NCI-H187 (cell line): ENCODE data around the gene BIN1.
"Not testable (repeated sequence)": the region's sequence is repeated elsewhere in the genome, so short reads cannot be mapped to it uniquely, and the experiment has no call there.

Experiments
- DNase-seq, 2 experiments: peaks; one replicate each; lab custom pipeline; 2025; lab: John Stamatoyannopoulos, UW

BIN1 gene

DNA sequence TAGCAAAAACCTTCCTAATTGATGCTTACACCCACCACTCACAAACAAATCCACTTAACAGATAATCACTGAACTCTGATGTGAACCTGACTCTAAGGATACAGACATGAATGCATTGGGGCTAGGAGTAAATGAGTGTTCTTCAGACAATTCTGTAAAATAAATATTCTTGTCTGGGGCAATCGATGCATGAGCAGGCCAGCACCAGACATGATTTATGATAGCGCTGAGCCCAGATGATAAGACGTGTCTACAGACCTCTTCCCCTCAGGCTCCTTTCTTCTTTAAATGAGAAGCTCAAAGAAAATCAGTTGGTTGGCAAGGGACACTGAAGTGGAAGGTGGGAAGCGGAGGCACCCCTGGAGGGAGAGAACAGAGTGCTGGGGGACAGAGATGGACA is 27.3 kb upstream of the BIN1 start:
- no peak for DNase-seq

DNA sequence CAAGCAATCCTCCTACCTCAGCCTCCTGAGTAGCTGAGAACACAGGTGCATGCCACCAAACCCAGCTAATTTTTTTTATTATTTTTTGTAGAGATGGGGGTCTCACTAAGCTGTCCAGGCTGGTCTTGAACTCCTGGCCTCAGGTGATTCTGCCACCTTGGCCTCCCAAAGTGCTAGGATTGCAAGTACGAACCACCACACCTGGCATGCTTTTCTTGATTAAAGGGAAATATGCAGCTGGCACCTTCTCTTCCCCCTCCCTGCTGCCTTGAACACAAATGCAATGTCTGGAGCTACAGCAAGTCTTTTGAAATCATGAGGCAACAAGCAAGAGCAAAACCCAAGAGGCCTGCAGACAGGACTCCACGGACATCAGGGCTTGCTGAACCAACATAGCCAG is 26.8 kb upstream of the BIN1 start:
- no peak for DNase-seq

DNA sequence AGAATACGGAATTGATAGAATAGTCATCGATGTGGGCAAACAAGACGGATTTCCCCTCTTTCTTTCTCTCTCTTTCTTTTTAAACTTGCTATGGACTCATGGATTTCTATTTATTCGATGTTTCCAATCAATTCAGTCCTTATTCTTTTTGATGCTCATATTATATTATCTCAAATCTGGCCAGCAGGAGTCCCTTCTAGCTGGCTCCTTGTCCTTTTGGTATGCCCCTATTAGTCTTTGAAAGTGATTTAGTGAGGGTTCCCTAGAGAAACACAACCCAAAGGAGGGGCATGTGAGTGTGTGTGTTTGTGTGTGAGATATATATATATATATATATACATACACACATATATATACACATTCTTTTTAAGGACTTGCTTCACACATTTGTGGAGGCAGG is 23.5 kb upstream of the BIN1 start:
- DNase-seq, result no peak

DNA sequence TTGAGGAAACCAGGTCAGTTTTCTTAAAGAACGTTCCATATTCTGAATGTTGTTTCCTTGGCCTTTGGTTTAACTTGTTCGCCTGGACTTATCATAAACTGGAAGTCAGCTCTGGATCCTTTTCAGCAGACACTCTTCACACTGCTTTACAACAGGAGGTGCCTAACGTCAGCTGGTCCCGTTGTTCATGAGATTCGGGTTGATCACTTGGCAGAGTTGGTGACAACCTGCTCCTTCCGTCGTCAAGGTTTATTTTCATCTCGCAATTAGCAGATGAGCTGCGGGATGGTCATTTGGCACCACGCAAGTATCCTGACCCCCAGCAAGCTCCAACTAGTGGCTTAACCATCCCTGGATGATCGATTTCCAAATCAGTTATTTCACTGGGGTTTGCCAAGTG is 23.0 kb upstream of the BIN1 start:
- no peak for DNase-seq

DNA sequence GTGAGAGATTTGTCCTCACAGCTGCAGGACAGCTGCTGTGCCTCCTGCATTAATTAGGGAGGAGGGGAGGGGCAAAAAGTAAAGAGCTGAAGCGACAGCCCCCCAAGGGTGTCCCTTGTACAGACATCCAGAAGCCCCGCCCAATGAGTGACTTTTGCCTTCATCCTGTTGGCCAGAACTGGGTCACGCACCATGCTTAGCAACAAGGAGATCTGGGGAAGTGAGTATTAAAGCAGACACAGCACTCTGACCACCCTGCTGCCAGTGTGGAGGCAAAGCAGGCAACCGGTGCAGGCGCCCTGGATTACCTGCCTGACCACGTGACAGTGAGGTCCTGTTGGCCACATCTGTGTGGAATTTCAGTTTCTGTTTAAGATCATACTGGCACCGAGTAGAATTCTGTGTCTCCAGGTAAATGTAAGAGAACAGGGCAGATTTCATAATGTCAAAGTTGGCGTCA is 21.5 kb upstream of the BIN1 start:
- no peak for DNase-seq

DNA sequence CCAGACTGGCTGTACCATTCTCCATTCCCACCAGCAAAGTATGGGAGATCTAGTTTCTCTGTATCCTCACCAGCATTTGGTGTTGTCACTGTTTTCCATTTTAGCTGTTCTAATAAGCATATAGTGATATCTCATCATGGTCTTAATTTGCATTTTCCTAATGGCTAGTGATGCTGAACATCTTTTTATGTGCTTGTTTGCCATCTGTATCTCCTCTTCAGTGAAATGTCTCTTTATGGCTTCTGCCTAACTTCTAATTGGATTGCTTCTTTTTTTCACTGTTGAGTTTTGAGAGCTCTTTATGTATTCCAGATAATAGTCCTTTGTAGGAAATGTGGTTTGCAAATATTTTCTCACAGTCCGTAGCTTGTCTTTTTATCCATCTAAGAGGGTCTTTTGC is 18.9 kb upstream of the BIN1 start:
- no peak for DNase-seq

DNA sequence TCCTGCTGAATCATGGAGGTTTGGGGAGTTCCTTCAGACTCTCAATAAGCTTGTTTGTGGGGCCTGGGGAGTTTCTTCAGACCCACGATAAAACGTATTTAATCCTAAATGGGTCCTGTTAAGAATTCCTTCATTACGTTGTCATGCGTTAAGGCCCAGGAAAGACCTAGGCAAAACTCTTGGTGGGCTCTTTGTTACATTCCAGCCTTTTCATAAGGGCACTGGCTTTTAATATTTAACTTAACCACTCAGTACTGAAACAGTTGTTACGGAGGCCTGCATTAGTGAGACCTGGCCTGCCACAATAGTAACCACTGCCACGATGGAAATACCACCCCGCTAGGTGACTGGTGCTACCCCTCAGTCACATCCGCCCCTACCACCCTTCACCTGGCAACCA is 17.5 kb upstream of the BIN1 start:
- no peak for DNase-seq

DNA sequence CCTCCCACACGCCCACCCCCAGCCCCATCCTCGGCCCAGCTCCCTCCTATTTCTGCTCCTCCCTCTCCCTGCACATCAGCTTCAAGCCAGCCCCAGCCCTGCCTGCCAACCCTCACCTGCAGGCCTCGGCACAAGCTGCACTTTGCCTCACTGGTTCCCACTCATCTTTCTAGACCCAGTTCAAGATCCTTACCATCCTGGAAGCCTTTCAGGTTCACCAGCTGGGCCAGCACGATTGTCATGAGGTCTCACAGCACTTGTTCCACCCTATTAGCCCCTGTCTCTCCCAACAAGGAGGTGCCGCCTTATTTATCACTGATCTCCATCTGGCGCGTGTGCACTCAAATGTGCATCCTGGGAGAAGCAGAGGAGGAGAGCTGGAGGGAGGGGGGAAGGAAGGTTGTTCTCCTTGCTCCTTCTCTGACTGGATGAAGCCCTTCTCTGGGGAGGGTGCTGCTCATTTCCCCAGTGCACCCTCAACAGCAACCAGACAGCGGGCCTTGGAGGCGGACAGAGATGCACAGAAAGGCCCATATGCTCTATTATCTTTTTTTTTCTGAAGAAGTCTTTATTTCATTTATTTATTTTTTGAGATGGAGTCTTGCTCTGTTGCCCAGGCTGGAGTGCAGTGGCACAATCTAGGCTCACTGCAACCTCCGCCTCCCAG is 15.5 kb upstream of the BIN1 start:
- DNase-seq, result no peak

DNA sequence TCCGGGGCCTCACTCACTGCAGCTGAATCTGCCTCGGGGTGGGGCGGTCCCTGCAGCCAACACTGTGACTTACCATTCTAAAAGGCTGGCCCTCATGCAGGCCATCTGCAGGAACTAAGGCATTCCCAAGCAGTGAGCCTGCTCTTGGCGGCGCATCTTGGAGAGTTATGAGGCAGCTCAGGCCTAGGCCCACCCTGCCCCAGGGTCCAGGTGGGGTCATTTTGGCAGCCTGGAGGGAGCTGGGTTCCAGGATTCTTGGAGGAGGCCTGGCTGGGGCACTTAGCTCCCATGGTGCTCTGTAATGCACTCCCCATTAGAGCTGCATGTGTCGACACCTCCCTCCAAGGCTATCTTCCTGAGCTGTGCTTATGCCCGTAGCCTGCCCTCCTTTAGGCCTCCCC is 14.8 kb upstream of the BIN1 start:
- no peak for DNase-seq

DNA sequence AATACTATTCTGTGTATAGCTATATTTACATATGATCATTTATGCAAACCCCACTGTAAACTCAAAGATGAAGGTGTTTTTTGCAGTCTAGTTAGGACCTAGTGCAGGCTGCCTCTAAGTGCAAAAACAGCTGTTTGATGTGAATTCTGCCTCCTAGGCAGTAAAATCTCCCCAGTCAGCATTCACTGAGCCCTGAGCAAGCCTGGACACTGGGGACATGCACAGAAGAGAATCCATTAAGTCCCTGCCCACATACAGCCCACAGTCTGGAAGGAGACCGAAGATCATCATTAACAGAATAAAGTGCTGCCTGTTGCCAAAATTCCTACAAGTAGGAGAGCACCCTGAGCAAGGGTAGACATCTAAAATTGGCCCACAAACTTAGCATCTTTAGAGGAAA is 14.4 kb upstream of the BIN1 start:
- DNase-seq, result no peak

DNA sequence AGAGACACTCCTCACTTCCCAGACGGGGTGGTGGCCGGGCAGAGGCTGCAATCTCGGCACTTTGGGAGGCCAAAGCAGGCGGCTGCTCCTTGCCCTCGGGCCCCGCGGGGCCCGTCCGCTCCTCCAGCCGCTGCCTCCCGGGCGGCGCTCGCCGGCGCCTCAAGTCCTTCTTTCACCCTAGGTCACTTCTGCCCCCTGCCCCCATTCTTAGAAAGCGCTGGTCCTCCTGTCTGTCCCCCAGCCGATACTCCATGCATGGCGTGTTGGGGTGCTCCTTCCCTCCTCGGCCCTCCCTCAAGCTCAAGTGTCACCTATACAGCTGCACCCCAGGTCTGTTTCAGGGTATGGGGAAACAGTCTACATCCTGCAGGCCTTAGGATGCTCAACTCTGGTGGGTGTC is 13.5 kb upstream of the BIN1 start:
- not testable (repeated sequence) for DNase-seq

DNA sequence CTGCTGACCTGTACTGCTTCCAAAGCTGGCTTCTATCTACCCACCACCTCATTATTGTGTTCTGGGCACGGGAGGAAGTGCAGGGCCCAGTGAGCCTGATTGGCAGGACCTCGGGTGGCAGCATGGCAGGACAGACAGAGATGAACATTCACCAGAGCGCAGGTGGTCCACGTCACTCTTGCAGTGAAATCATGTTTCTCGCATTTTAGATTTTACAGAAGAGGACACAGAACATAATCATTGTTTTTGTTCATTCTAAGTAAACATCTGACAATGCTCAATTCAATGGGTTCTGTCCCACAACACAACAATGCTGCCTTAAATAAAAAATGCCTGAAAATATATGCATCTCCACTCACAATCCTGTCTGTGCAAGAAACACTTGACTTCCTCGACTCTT is 11.5 kb upstream of the BIN1 start:
- no peak for DNase-seq

DNA sequence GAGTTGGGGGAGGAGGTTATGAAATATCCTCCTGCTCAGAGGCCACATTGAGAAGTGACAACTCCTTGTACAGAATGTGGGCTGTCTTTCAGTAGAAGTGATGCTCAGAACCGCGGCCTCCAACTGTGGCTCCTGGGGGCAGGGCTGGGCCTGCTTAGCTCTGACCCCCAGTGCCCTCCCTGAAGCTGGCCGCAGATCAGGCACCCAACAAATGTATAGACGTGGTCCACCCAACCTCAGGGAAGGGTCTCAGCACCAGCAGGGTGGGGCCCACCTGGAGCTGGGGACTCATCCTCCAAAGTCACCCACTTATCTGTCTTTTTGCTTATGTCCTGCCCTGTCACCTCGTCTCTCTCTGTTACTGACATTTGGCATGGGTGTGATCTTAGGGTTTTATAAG is 11.1 kb upstream of the BIN1 start:
- DNase-seq, result no peak

DNA sequence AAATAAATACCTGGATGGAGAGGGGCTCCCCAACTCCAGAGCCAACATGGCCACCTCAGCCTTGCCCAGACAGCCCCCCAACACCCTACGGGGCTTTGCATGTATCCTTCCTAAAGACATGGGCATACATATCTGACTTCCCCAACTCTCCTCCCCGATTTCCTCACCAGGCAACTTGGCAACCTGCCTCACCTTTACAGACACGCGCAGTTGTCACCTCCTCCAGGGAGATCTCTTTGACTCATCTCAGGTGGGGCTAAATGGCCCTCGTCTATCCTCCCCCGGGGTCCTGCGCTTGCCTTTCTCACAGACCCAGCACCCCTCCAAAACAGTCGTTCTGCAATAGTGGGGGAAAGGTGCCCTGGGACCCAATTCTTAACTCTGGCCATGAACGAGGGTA is 10.6 kb upstream of the BIN1 start:
- no peak for DNase-seq

DNA sequence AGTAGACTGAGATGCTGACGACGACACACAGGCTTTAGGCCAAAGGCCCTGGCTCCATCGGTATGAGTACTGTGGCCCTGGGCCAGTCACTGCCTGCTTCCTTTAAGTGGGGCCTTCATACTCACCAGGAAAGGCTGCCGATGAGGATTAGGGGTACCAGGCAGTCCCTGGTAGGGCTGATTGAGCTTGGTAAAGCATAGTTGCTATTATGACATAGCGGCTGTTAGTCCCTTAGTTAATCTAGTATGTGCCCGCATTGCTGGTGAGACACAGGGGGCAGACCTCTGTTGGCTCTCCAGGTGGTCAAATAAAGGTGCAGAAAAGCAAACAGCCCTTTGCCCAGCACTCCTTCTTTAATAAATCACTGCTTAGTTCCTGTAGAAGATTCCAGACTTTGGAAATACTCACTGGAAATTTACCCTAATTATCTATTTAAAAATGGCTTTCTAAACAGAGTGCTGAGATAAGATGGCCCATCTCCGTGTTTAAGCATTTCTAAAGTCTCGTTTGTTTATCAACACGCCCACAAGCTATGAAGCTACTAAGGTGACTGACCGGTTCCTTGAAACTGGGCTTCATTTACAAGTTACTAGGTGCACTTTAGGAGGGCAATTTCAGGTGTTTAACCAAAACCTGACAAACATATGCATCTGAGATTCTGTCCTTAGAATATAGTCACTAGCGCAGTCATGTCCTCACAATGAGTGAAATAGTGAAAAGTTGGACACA is 8.7 kb upstream of the BIN1 start:
- DNase-seq, result no peak

DNA sequence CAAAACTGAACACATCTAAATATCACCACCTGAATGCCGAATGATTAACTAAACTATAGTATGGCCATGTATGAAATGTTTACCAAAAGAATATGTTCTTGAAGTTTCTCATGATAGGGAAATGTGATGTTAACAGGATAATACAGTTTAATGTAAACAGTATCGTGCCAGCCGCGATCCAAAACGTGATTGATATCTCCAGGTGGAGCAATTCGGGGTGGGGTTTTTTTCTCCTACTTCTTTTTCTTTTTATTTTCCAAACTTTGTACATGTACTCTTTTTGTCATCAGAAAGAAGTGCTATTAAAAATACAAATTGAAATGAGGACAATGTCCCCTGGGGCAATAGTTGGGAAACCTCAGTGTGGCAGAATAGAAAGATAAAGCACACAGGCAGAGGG is 4.0 kb upstream of the BIN1 start:
- DNase-seq, result no peak

DNA sequence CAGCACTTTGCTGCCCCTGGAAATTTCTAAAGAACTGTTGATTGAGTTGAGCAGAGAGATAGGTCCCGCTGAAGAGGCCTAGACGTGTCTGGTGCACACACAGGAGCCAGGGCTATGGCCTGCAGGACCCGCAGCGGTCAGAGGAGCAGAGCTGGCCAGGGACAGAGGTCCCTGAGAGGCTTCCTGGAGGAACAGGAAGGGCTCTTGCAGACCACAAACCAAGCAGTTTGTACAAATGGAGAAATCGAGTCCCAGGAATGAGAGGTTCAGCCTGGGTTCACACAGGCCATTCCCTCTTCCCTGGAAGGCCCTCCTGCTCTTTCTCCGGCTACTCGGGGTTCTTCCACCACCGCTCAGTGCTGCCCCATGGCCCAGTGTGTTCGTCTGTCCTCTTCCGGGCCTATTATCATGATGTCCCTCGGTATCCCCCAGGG is 1.2 kb upstream of the BIN1 start:
- DNase-seq, result no peak

DNA sequence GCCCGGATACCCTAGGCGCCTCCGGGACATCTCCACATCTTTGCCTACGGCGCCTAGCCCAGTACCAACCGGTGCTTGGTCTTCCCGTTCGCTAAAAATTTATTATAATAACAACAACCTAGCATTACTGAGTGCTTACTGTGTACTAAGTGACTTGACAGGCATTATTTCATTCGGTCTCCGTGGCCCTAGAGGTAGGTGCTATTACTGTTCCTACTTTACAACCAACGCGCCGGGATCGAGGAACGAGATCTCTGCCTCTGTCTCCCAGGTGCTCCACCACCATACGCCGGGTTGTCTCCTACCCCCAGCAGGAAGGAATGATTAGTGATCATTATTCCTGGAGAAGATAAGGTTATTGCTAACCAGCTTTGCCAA is 657 bp upstream of the BIN1 start:
- no peak for DNase-seq

DNA sequence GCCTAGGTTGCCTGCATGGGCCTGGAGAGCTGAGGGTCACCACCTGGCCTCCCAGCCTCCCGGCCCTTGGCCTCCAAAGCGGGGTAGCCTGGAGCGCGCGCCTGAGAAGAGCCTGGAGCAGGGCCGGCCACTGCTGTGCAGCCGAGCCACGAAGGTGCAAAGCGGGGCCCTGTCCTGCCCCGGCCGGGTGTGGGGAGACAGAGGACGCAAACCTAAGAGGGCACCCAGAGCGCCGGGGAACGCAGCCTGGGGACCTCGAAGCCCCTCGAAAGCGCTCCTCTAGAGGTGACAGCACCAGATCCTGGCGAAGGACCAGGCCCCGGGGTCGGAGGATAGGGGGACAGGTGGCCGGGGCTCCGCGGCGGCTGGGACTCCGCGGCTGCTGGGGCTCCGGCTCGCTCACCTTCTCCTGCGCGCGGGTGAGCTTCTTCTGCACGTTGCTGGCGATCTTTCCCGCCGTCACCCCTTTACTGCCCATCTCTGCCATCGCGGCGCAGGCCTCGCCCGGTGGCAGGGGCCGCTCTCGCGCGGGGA is 430 bp downstream of the BIN1 start:
- DNase-seq, result no peak

DNA sequence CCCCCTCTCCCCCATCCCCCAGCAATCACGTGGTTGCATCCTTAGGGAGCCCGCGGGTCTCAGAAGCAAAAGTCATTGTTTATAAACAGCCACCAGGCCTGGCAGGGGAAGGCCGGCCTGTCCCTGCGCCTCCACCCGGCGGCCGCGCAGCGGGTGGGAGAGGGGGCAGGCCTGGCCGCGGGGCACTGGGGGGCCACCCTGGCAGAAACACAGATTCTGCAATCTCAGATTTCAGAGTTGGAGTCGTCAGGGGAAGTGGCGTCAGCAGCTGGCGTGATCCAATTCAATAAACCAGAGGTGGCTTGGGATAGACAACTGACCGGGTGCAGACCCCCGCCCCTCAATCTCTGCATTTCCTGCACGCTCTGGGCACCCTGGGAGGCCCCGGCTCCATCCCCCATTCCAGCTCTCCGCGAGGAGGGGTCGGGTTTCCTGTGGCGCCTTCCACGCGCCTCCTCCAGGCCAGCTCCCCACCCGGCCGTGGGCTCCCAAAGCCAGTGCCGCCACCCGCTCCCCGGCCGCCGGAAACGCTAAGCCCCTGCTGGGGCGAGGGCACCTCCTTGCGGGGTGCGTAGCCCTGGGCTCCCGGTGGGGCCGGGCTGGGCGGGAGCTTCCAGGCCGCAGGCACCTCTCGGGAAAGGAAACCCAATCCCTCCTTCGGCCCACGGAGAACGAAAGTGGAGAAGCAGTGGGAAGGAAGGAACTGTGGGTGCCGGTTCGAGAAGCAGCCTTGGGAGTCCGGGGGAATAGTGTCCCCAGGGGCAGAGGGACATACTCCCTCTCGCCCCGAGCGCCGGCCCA is 1.1 kb downstream of the BIN1 start:
- DNase-seq, result no peak

DNA sequence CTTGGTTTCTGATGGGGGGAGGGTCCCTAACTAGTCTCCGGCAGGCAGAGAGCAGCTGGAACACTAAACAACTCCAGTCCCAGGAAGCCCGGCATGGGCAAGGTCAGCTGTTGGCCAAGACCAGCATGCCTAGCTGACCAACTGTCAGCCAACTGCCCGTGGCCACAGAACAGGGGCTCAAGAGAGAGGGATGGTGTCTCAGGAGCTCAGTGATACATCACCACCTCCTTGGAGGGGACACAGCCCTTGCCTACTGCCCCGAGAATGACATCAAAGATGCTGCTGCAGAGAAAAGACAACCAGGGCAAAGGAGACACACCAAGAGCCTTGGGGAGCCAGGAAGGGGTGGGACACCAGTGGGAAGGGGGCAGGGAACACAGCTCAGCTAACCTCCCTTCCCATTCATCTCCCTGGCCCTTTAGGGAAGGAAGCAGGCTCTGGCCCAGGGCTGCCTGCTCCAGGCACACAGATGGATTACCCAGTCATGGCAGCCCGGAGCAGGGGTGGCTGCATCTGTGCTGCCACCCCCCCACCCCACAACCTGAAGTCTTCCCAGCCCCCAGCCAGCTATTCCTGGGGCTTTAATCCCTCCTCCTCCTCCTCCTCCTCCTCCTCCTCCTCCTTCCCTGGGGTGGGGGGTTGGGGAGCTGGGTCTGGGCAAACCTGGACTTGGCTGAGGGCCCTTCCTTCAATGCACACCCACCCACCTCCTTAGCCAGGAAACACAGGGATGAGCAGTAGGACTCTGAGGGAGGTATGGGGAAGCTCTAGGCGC is 1.9 kb downstream of the BIN1 start:
- no peak for DNase-seq

DNA sequence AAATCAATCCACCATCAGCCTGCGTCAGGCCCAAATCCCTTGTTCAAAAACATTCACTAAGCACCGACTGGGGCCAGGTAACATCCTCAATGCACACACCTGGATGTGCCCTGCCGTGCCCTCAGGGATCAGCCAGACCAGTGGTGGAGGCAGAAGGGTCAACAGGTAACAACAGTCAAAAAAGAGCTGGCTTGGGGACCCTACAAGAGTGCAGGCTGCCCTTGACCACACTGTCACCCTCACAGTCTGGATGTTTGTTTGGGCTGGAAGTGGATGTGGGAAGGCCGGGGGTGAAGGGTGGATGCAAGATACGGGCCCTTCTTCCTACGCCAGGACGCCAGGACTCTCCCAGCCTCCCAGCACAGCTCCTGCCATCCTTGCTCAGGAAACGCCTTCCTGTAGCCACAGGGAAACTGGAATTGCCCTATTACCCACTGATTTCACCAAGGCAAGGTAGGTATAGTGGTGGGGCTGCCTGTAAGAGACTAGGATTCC is 2.7 kb downstream of the BIN1 start:
- no peak for DNase-seq
